Stimulated activated CD8-positive, alpha-beta memory T cell treated with anti-CD3 and anti-CD28 coated beads, Interleukin-2, amount 100 ng/mL, for 1 hour (primary cell): ENCODE results near the gene KAT5.
"Not testable (repeated sequence)": the region's sequence is repeated elsewhere in the genome, so short reads cannot be mapped to it uniquely, and the experiment has no call there.

Source experiments
- DNase-seq, 2 donors: peaks; one replicate each; pipeline ENCODE4 v3.0.0-alpha.2; 2020; ENCODE audit warnings: low read depth in 2 of 2

The KAT5 gene

GRCh38 chr11:65711785-65712632 is at the start of gene KAT5:
Gene KAT5 (plus strand): TSS chr11:65712252. CDS start chr11:65712268, 16 bp downstream.
- peak; percentile 93 to 95 for DNase-seq

- peak; percentile 77 to 82 for DNase-seq
These were observed 49.0 kb upstream of the KAT5 start, which contains the start of gene RELA for GRCh38 chr11:65662799-65663638. Gene RELA (minus strand): TSS chr11:65662916. CDS start chr11:65662832, 84 bp downstream.

- DNase-seq, result no peak
These were observed 48.3 kb upstream of the KAT5 start for GRCh38 chr11:65663639-65664200.

- no peak for DNase-seq
These were observed 39.7 kb upstream of the KAT5 start for GRCh38 chr11:65672180-65672860.

GRCh38 chr11:65672982-65673381 is 39.1 kb upstream of the KAT5 start:
- no peak for DNase-seq

- no peak for DNase-seq
These were observed 31.8 kb upstream of the KAT5 start for GRCh38 chr11:65680192-65680743.

GRCh38 chr11:65683480-65683879 is 28.6 kb upstream of the KAT5 start:
- not testable (repeated sequence) for DNase-seq

GRCh38 chr11:65685981-65686380 is 26.1 kb upstream of the KAT5 start:
- no peak for DNase-seq

GRCh38 chr11:65691847-65692246 is 20.2 kb upstream of the KAT5 start:
- DNase-seq, result not testable (repeated sequence)

- DNase-seq, result no peak
These were observed 19.7 kb upstream of the KAT5 start for GRCh38 chr11:65692367-65692766.

- DNase-seq, result no peak
These were observed 16.4 kb upstream of the KAT5 start for GRCh38 chr11:65695459-65696241.

GRCh38 chr11:65696802-65697552 is 15.1 kb upstream of the KAT5 start:
- DNase-seq, result no peak

GRCh38 chr11:65698205-65698604 is 13.8 kb upstream of the KAT5 start:
- DNase-seq, result no peak

GRCh38 chr11:65699306-65699705 is 12.7 kb upstream of the KAT5 start:
- no peak for DNase-seq

GRCh38 chr11:65700399-65700798 is 11.7 kb upstream of the KAT5 start:
- no peak for DNase-seq

- DNase-seq, result no peak
These were observed 10.4 kb upstream of the KAT5 start for GRCh38 chr11:65701686-65702085.

GRCh38 chr11:65703846-65704245 is 8.2 kb upstream of the KAT5 start:
- no peak for DNase-seq

- peak; percentile 52 to 56 for DNase-seq
These were observed 5.7 kb upstream of the KAT5 start for GRCh38 chr11:65706303-65706763.

- DNase-seq, result not testable (repeated sequence)
These were observed 5.0 kb upstream of the KAT5 start for GRCh38 chr11:65707002-65707401.

GRCh38 chr11:65708451-65708850 is 3.6 kb upstream of the KAT5 start:
- DNase-seq, result no peak
